IMR-90 (cell line): ENCODE measurements around the gene CENPP. TPM values are rescaled to one million over a fixed set of nuclear protein-coding genes. Genes with fewer than 3 reads are reported as not detected.

ENCODE experiments used
- ATAC-seq: fragments of 200-7000 bp; cut with Tn5 transposase; 2 replicates; pipeline ENCODE4 v1.9.1; 2020; ENCODE audit warnings: low read depth, mild to moderate bottlenecking, moderate library complexity
- BruUV-seq: library from RNA; stranded (reverse); fragments of 400-500 nt; replicated peaks from 2 replicates; lab custom pipeline; 2021; lab: Mats Ljungman, UMichigan
- CTCF ChIA-PET: fragments of 300-600 bp; formaldehyde crosslinking; extraction: SDS; loops from one replicate; lab custom pipeline; 2021; ENCODE audit warnings: antibody characterized with exemption; lab: Yijun Ruan, JAX
- POLR2A ChIA-PET: fragments of 300-600 bp; sonication (Branson Sonifier 250); formaldehyde crosslinking; loops from one replicate; lab custom pipeline; 2022; ENCODE audit warnings: antibody characterized with exemption; ENCODE audit not compliant: unreplicated experiment; lab: Charles Lee
- DNase-seq: peaks from one replicate; pipeline ENCODE4 v3.0.0; 2013
- H2AFZ ChIP-seq: replicated peaks from 2 replicates; pipeline ENCODE3; 2013; ENCODE audit warnings: low read length, mild to moderate bottlenecking; ENCODE audit not compliant: poor library complexity
- H2AK5ac ChIP-seq: 2 replicates; pipeline ENCODE4 v1.6.1; 2013; ENCODE audit warnings: low read depth, low read length, inconsistent platforms
- H2AK9ac ChIP-seq: replicated peaks from 2 replicates; pipeline ENCODE3; 2013; ENCODE audit warnings: mild to moderate bottlenecking, low read depth, low read length, moderate library complexity; ENCODE audit not compliant: poor library complexity
- H2BK120ac ChIP-seq: 2 replicates; pipeline ENCODE4 v1.6.1; 2013; ENCODE audit warnings: low read depth, low read length, inconsistent platforms
- H2BK15ac ChIP-seq: 3 replicates; pipeline ENCODE4 v1.6.1; 2013; ENCODE audit warnings: low read depth, low read length, inconsistent platforms
- H2BK20ac ChIP-seq: 2 replicates; pipeline ENCODE4 v1.6.1; 2013; ENCODE audit warnings: low read depth, mild to moderate bottlenecking, inconsistent platforms, low read length, moderate library complexity
- H2BK5ac ChIP-seq: 2 replicates; pipeline ENCODE4 v1.6.1; 2013; ENCODE audit warnings: mild to moderate bottlenecking, low read depth, low read length, inconsistent platforms; ENCODE audit not compliant: poor library complexity, severe bottlenecking
- H3K14ac ChIP-seq: replicated peaks from 2 replicates; pipeline ENCODE4 v1.6.1; 2013; ENCODE audit warnings: low read depth, low read length, inconsistent platforms
- H3K18ac ChIP-seq: 2 replicates; pipeline ENCODE4 v1.6.1; 2013; ENCODE audit warnings: low read depth, low read length, control low read depth
- H3K23ac ChIP-seq: 2 replicates; pipeline ENCODE4 v1.6.1; 2013; ENCODE audit warnings: low read depth, low read length, inconsistent platforms
- H3K27ac ChIP-seq: 2 replicates; pipeline ENCODE4 v1.5.1; 2013; ENCODE audit warnings: mild to moderate bottlenecking, control low read depth, low read length; ENCODE audit not compliant: insufficient read depth
- H3K27me3 ChIP-seq: 2 replicates; pipeline ENCODE4 v1.6.1; 2013; ENCODE audit warnings: low read length; ENCODE audit not compliant: control insufficient read depth, insufficient read depth
- H3K36me3 ChIP-seq: 2 replicates; pipeline ENCODE4 v1.6.1; 2013; ENCODE audit warnings: low read length, mixed read lengths; ENCODE audit not compliant: control insufficient read depth, insufficient read depth
- H3K4ac ChIP-seq: 2 replicates; pipeline ENCODE4 v1.6.1; 2013; ENCODE audit warnings: low read depth, low read length, inconsistent platforms
- H3K4me1 ChIP-seq: 2 replicates; pipeline ENCODE4 v1.6.1; 2013; ENCODE audit warnings: low read length, mixed read lengths; ENCODE audit not compliant: control insufficient read depth, insufficient read depth
- H3K4me2 ChIP-seq: 2 replicates; pipeline ENCODE4 v1.6.1; 2013; ENCODE audit warnings: low read depth, mild to moderate bottlenecking, control low read depth, low read length, moderate library complexity
- H3K4me3 ChIP-seq: 2 replicates; pipeline ENCODE4 v1.5.1; 2013; ENCODE audit warnings: low read depth, mild to moderate bottlenecking, control low read depth, low read length, moderate library complexity; ENCODE audit not compliant: insufficient read depth
- H3K56ac ChIP-seq: 2 replicates; pipeline ENCODE4 v1.6.1; 2013; ENCODE audit warnings: low read length, inconsistent platforms; ENCODE audit not compliant: insufficient read depth; ENCODE audit errors: extremely low read depth
- H3K79me1 ChIP-seq, 2 experiments: 2 replicates each; pipeline ENCODE4 v1.6.1; 2013; ENCODE audit warnings: low read length in 2 of 2, inconsistent platforms in 1 of 2, low read depth in 1 of 2
- H3K9ac ChIP-seq: 2 replicates; pipeline ENCODE4 v1.6.1; 2013; ENCODE audit warnings: low read depth, low read length, control low read depth
- H3K9me1 ChIP-seq: 2 replicates; pipeline ENCODE4 v1.6.1; 2013; ENCODE audit warnings: low read length, inconsistent platforms; ENCODE audit not compliant: insufficient read depth
- H3K9me3 ChIP-seq: 2 replicates; pipeline ENCODE4 v1.6.1; 2013; ENCODE audit warnings: low read length; ENCODE audit not compliant: control insufficient read depth, insufficient read depth
- H4K20me1 ChIP-seq: 2 replicates; pipeline ENCODE4 v1.6.1; 2013; ENCODE audit warnings: low read length, inconsistent platforms; ENCODE audit not compliant: insufficient read depth
- H4K5ac ChIP-seq: 2 replicates; pipeline ENCODE4 v1.6.1; 2013; ENCODE audit warnings: mild to moderate bottlenecking, low read depth, low read length, control low read depth
- H4K8ac ChIP-seq, 2 experiments: 2 replicates each; pipeline ENCODE4 v1.6.1; 2013; ENCODE audit warnings: low read depth in 2 of 2, low read length in 2 of 2, control low read depth in 1 of 2, inconsistent platforms in 1 of 2
- H4K91ac ChIP-seq: 2 replicates; pipeline ENCODE4 v1.6.1; 2013; ENCODE audit warnings: low read depth, low read length, inconsistent platforms; ENCODE audit not compliant: insufficient read depth
- BHLHE40 ChIP-seq: fragments of 150-350 bp; IDR thresholded peaks from 2 replicates; pipeline ENCODE4 v1.6.1; 2016; ENCODE audit warnings: mild to moderate bottlenecking, low read depth, low read length
- CEBPB ChIP-seq: IDR thresholded peaks from 2 replicates; pipeline ENCODE4 v1.6.1; 2012; ENCODE audit warnings: low read depth, low read length, improper control_type of control experiment
- CHD1 ChIP-seq: IDR thresholded peaks from 2 replicates; pipeline ENCODE4 v1.6.1; 2012; ENCODE audit warnings: low read depth, low read length, improper control_type of control experiment
- FOS ChIP-seq: fragments of 150-350 bp; IDR thresholded peaks from 2 replicates; pipeline ENCODE4 v1.6.1; 2016; ENCODE audit warnings: low read depth, low read length
- MAFK ChIP-seq: IDR thresholded peaks from 2 replicates; pipeline ENCODE4 v1.6.1; 2012; ENCODE audit warnings: low read depth, low read length, improper control_type of control experiment
- MAZ ChIP-seq: IDR thresholded peaks from 2 replicates; pipeline ENCODE4 v1.6.1; 2012; ENCODE audit warnings: low read depth, mild to moderate bottlenecking, low read length, improper control_type of control experiment, moderate library complexity, borderline replicate concordance
- MXI1 ChIP-seq: IDR thresholded peaks from 2 replicates; pipeline ENCODE4 v1.6.1; 2012; ENCODE audit warnings: low read depth, mild to moderate bottlenecking, low read length, moderate library complexity, borderline replicate concordance
- NFE2L2 ChIP-seq: fragments of 150-350 bp; IDR thresholded peaks from 2 replicates; pipeline ENCODE4 v1.6.1; 2016; ENCODE audit warnings: low read depth, mild to moderate bottlenecking, low read length
- POLR2A ChIP-seq: IDR thresholded peaks from 2 replicates; pipeline ENCODE4 v1.6.1; 2012; ENCODE audit warnings: mild to moderate bottlenecking, low read depth, low read length
- RCOR1 ChIP-seq: IDR thresholded peaks from 2 replicates; pipeline ENCODE4 v1.6.1; 2012; ENCODE audit warnings: mild to moderate bottlenecking, low read length, improper control_type of control experiment; ENCODE audit not compliant: insufficient replicate concordance
- RFX5 ChIP-seq: IDR thresholded peaks from 2 replicates; pipeline ENCODE4 v1.8.0; 2012; ENCODE audit warnings: low read depth, mild to moderate bottlenecking, low read length, moderate library complexity
- SMC3 ChIP-seq: fragments of 150-350 bp; IDR thresholded peaks from 2 replicates; pipeline ENCODE4 v1.6.1; 2016; ENCODE audit warnings: low read depth, mild to moderate bottlenecking, antibody characterized with exemption, low read length, moderate library complexity
- WGBS, 2 experiments: methylation state at CpG; one replicate each; pipeline versions ENCODE4 v1.1.5 to v1.1.7; 2013; ENCODE audit warnings: missing lambda C conversion rate in 2 of 2; ENCODE audit not compliant: insufficient read length in 1 of 2; ENCODE audit errors: extremely low coverage in 2 of 2; 5-methylcytosine and 5-hydroxymethylcytosine counted together
- dilution Hi-C: fragments of 300-500 bp; cut with HindIII; formaldehyde crosslinking; loops from one replicate; pipeline ENCODE4 v1.14.3; 2018; ENCODE audit warnings: low sequenced_read_pairs; ENCODE audit not compliant: unreplicated experiment
- in situ Hi-C: fragments of 300-500 bp; cut with MboI; formaldehyde crosslinking; loops from 3 replicates; pipeline ENCODE4 v1.14.3; 2019; ENCODE audit warnings: low sequenced_read_pairs, inconsistent platforms, mixed read lengths
- intact Hi-C: fragments of 100-400 bp; cut with micrococcal nuclease; formaldehyde crosslinking; loops from 2 replicates; pipeline ENCODE4 v1.10.0; 2022
- polyA plus RNA-seq, 3 experiments: library from polyadenylated mRNA; depleted of rRNA; stranded (reverse); fragments of >200 nt; gene quantifications; 2 replicates each; pipeline ENCODE4 v1.2.3, GENCODE V29; 2012; ENCODE audit warnings: low replicate concordance in 1 of 3
- total RNA-seq: library from RNA; depleted of rRNA; stranded (reverse); fragments of >200 nt; gene quantifications from 2 replicates; pipeline ENCODE4 v1.2.3, GENCODE V29; 2012
- TF ChIP-seq, protein P1 (sequence below): conservative IDR thresholded peaks from 2 replicates; pipeline ENCODE4 v1.5.1; 2012; ENCODE audit warnings: mild to moderate bottlenecking, low read depth, low read length, improper control_type of control experiment
- TF ChIP-seq, protein P2 (sequence below): fragments of 150-350 bp; IDR thresholded peaks from 2 replicates; pipeline ENCODE4 v1.6.1; 2017; ENCODE audit warnings: mild to moderate bottlenecking, antibody characterized with exemption, low read length, low read depth
- TF ChIP-seq, protein P3 (sequence below): fragments of 150-350 bp; IDR thresholded peaks from 2 replicates; pipeline ENCODE4 v1.6.1; 2016; ENCODE audit warnings: low read depth, mild to moderate bottlenecking, low read length, moderate library complexity, borderline replicate concordance

Gene CENPP
- total and polyA plus RNA-seq, 2 of the 4 experiments (the other 2 are of a cell fraction) = 1.4 to 2.0 TPM

DNA sequence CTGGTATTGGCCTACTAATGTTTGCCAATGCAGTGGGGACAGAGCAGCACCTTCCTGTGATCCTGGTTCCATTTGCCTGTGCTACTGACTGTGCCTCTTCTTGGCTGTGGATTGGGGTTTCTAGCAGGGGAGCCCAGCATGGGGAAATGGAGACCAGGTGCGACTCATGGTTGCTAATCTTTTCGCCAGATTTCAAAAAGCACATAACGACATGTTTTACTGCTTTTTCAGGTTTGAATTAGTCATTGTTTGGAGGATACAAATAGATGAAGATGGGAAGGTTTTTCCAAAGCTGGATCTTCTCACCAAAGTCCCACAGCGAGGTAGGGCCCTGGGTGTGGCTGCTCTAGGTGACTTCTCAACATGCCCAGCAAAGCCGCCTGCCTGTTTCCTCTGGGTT lies 286.5 kb downstream of the CENPP start:
- Histone ChIP-seq H3K4me2 (no peak overlapping the region), H2BK15ac (no peak overlapping the region), H3K9me1 (peaks cover 27% of the 10 kb centered on the region), H2BK20ac (no peak overlapping the region), H3K27ac (no peak overlapping the region), H3K79me1 (peaks cover 0 to 3% of the 10 kb centered on the region in 2 experiments; a peak in 1 of 4 replicates), H3K18ac (no peak overlapping the region), H2AK5ac (no peak overlapping the region), H3K4me3 (no peak overlapping the region), H3K9me3 (no peaks in the 10 kb centered on the region), H3K9ac (no peak overlapping the region), H3K27me3 (no peaks in the 10 kb centered on the region), H3K14ac (no peak overlapping the region), H2AFZ (no peak overlapping the region), H2BK5ac (no peak overlapping the region), H4K20me1 (no peaks in the 10 kb centered on the region), H3K4ac (no peak overlapping the region), H3K56ac (no peak overlapping the region), H3K4me1 (peaks cover 10% of the 10 kb centered on the region), H4K8ac (no peak overlapping the region), H2AK9ac (no peak overlapping the region), H3K36me3 (peaks cover 24% of the 10 kb centered on the region), H2BK120ac (no peak overlapping the region), H3K23ac (no peak overlapping the region), H4K5ac (no peak overlapping the region), H4K91ac (no peak overlapping the region)
- no peak for DNase-seq
- BruUV-seq = no TSS peak
- dilution Hi-C loops (no loop called here), in situ Hi-C loops (no loop called here), intact Hi-C loops (no loop called here)
- no CpG with 5 or more reads among the region's 5 CpGs for WGBS, 2 experiments
- ATAC-seq = no peak
- ChIA-PET POLR2A (no interaction called here), CTCF (no interaction called here)
- TF ChIP-seq, protein P1, sequence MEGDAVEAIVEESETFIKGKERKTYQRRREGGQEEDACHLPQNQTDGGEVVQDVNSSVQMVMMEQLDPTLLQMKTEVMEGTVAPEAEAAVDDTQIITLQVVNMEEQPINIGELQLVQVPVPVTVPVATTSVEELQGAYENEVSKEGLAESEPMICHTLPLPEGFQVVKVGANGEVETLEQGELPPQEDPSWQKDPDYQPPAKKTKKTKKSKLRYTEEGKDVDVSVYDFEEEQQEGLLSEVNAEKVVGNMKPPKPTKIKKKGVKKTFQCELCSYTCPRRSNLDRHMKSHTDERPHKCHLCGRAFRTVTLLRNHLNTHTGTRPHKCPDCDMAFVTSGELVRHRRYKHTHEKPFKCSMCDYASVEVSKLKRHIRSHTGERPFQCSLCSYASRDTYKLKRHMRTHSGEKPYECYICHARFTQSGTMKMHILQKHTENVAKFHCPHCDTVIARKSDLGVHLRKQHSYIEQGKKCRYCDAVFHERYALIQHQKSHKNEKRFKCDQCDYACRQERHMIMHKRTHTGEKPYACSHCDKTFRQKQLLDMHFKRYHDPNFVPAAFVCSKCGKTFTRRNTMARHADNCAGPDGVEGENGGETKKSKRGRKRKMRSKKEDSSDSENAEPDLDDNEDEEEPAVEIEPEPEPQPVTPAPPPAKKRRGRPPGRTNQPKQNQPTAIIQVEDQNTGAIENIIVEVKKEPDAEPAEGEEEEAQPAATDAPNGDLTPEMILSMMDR = no peak
- TF ChIP-seq MXI1 (no peak), RCOR1 (no peak), SMC3 (no peak), FOS (no peak), CHD1 (no peak), MAFK (no peak), CEBPB (no peak), RFX5 (no peak), NFE2L2 (no peak), BHLHE40 (no peak), POLR2A (no peak), MAZ (no peak)
- TF ChIP-seq, protein P2, sequence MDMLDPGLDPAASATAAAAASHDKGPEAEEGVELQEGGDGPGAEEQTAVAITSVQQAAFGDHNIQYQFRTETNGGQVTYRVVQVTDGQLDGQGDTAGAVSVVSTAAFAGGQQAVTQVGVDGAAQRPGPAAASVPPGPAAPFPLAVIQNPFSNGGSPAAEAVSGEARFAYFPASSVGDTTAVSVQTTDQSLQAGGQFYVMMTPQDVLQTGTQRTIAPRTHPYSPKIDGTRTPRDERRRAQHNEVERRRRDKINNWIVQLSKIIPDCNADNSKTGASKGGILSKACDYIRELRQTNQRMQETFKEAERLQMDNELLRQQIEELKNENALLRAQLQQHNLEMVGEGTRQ = no peak
- TF ChIP-seq, protein P3, sequence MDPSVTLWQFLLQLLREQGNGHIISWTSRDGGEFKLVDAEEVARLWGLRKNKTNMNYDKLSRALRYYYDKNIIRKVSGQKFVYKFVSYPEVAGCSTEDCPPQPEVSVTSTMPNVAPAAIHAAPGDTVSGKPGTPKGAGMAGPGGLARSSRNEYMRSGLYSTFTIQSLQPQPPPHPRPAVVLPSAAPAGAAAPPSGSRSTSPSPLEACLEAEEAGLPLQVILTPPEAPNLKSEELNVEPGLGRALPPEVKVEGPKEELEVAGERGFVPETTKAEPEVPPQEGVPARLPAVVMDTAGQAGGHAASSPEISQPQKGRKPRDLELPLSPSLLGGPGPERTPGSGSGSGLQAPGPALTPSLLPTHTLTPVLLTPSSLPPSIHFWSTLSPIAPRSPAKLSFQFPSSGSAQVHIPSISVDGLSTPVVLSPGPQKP = no peak
